ENCODE measurements around the gene SMS. TPM values are rescaled to one million over a fixed set of nuclear protein-coding genes. Genes with fewer than 3 reads are reported as not detected.

Gene SMS
- total RNA-seq, 1 experiment from 2014 or later = 173 TPM

DNA sequence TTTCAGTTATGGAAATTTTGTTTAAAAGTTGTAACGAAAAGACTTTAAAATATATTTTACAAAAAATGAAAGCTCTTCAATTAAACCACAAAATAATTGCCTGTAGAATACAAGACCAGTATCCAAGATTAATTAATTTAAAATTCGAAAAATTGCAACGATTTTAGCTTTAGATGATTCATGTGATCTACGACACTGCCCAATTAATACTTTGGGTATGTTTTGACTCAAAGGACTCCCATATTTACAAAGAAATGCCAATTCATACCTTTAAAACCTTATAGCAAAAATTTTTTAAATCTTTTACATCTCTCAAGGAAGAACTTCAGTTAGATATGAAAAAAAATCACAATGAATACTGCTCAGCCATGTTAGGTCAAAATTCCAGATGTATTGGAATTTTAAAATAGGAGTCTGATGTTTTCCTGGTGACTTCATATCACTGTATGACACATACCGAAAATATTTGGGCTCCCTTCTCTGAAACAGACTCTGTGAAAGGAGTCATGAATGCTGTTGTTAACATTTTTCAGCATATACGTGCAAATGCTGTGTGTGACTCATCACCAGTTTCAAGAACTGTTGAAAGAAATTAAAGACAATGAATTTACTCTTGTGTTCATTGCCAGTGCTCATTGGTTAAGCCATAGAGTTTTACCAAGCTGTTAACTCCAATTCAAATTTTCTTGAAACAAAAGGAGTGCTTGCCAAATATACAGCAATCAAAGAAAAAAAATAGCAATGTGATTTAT is 13.8 kb upstream of the SMS start:
- ChIA-PET POLR2A (no interaction called here), CTCF (no interaction called here)
- Mint-ChIP-seq H3K36me3 (no peaks in the 10 kb centered on the region), H3K9me3 (peaks cover 3% of the 10 kb centered on the region; the same call in 1 of the 2 replicates), H3K27me3 (ENCODE audit: low read depth) (no peaks in the 10 kb centered on the region; the same call in 1 of the 2 replicates), H3K4me1 (peaks cover 18% of the 10 kb centered on the region), H3K27ac (peak overlapping the region; percentile 82), H3K4me3 (no peak overlapping the region)
- TF ChIP-seq ZNF232 (CRISPR knock-in tag; IDR thresholded peaks at IDR 0.05) (no peak), ZNF121 (CRISPR knock-in tag; IDR thresholded peaks at IDR 0.05) (no peak), ZBTB21 (CRISPR knock-in tag; IDR thresholded peaks at IDR 0.05; ENCODE audit: borderline replicate concordance) (no peak), JUN (CRISPR knock-in tag; IDR thresholded peaks at IDR 0.05) (no peak), OVOL2 (CRISPR knock-in tag; IDR thresholded peaks at IDR 0.05; ENCODE audit: borderline replicate concordance) (no peak), ELF4 (CRISPR knock-in tag; IDR thresholded peaks at IDR 0.05; ENCODE audit: low read depth) (no peak), SP1 (CRISPR knock-in tag; conservative IDR thresholded peaks at IDR 0.05) (no peak), FOXJ3 (CRISPR knock-in tag; IDR thresholded peaks at IDR 0.05; ENCODE audit: borderline replicate concordance) (no peak), ESRRA (CRISPR knock-in tag; IDR thresholded peaks at IDR 0.05; ENCODE audit: borderline replicate concordance) (no peak), GABPB1 (CRISPR knock-in tag; IDR thresholded peaks at IDR 0.05) (no peak), NR2C2 (CRISPR knock-in tag; IDR thresholded peaks at IDR 0.05) (no peak), ZNF671 (CRISPR knock-in tag; IDR thresholded peaks at IDR 0.05) (no peak), ZNF423 (CRISPR knock-in tag; IDR thresholded peaks at IDR 0.05) (no peak), ZNF512 (CRISPR knock-in tag; IDR thresholded peaks at IDR 0.05; ENCODE audit: borderline replicate concordance) (no peak)
- TF ChIP-seq, protein P1, sequence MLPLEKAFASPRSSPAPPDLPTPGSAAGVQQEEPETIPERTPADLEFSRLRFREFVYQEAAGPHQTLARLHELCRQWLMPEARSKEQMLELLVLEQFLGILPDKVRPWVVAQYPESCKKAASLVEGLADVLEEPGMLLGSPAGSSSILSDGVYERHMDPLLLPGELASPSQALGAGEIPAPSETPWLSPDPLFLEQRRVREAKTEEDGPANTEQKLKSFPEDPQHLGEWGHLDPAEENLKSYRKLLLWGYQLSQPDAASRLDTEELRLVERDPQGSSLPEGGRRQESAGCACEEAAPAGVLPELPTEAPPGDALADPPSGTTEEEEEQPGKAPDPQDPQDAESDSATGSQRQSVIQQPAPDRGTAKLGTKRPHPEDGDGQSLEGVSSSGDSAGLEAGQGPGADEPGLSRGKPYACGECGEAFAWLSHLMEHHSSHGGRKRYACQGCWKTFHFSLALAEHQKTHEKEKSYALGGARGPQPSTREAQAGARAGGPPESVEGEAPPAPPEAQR (CRISPR knock-in tag; IDR thresholded peaks at IDR 0.05) = no peak
- TF ChIP-seq, protein P2, sequence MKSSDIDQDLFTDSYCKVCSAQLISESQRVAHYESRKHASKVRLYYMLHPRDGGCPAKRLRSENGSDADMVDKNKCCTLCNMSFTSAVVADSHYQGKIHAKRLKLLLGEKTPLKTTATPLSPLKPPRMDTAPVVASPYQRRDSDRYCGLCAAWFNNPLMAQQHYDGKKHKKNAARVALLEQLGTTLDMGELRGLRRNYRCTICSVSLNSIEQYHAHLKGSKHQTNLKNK (CRISPR knock-in tag; IDR thresholded peaks at IDR 0.05) = no peak
- ATAC-seq (peak; percentile 22; the same call in 1 of the 2 replicates), DNase-seq (ENCODE audit: low spot score) (no peak)

DNA sequence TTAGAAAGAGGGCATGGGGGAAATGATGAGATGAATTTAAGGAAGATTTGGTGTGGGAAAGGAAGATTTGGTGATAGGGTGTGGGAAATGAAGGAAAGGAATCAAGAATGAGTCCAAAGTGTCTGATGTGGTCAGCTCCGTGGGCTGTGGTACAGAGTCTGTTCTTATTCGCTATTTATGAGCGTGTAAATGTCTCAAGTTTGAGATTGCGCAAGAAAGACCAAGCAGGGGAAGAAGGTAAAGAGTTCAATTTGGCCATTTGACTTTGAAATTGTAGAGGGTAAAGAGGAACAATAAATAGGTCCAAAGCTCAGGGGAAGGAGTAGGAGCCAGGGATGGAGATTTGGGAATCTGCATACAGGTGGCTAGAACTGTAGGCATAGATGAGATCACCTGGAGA is 11.3 kb upstream of the SMS start:
- H3K4me3 Mint-ChIP-seq = no peak overlapping the region
- peaks cover 24% of the 10 kb centered on the region for H3K4me1 Mint-ChIP-seq
- ChIA-PET CTCF (no interaction called here), POLR2A (no interaction called here)
- no peak overlapping the region for H3K27ac Mint-ChIP-seq
- ATAC-seq = no peak
- no peak for TF ChIP-seq ZNF219 (CRISPR knock-in tag; IDR thresholded peaks at IDR 0.05; ENCODE audit: borderline replicate concordance)
- peaks cover 3% of the 10 kb centered on the region; the same call in 1 of the 2 replicates for H3K9me3 Mint-ChIP-seq
- no peaks in the 10 kb centered on the region for H3K36me3 Mint-ChIP-seq
- DNase-seq (ENCODE audit: low spot score) = no peak
- H3K27me3 Mint-ChIP-seq (ENCODE audit: low read depth) = no peaks in the 10 kb centered on the region; the same call in 1 of the 2 replicates

- ChIA-PET POLR2A (no interaction called here), CTCF (no interaction called here)
- H3K36me3 Mint-ChIP-seq = no peaks in the 10 kb centered on the region
- H3K9me3 Mint-ChIP-seq = peaks cover 3% of the 10 kb centered on the region; the same call in 1 of the 2 replicates
- H3K27me3 Mint-ChIP-seq (ENCODE audit: low read depth) = no peaks in the 10 kb centered on the region; the same call in 1 of the 2 replicates
- H3K4me1 Mint-ChIP-seq = peaks cover 24% of the 10 kb centered on the region
- ATAC-seq = no peak
- no peak for DNase-seq (ENCODE audit: low spot score)
- H3K4me3 Mint-ChIP-seq = no peak overlapping the region
- no peak overlapping the region for H3K27ac Mint-ChIP-seq
- TF ChIP-seq, protein P3, sequence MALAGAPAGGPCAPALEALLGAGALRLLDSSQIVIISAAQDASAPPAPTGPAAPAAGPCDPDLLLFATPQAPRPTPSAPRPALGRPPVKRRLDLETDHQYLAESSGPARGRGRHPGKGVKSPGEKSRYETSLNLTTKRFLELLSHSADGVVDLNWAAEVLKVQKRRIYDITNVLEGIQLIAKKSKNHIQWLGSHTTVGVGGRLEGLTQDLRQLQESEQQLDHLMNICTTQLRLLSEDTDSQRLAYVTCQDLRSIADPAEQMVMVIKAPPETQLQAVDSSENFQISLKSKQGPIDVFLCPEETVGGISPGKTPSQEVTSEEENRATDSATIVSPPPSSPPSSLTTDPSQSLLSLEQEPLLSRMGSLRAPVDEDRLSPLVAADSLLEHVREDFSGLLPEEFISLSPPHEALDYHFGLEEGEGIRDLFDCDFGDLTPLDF (CRISPR knock-in tag; IDR thresholded peaks at IDR 0.05) = no peak
- no peak for TF ChIP-seq ZNF512 (CRISPR knock-in tag; IDR thresholded peaks at IDR 0.05; ENCODE audit: borderline replicate concordance)
- TF ChIP-seq IRF2 (CRISPR knock-in tag; IDR thresholded peaks at IDR 0.05; ENCODE audit: borderline replicate concordance, low read depth) = no peak
- TF ChIP-seq NR1H2 (CRISPR knock-in tag; IDR thresholded peaks at IDR 0.05) = no peak
- TF ChIP-seq, protein P4, sequence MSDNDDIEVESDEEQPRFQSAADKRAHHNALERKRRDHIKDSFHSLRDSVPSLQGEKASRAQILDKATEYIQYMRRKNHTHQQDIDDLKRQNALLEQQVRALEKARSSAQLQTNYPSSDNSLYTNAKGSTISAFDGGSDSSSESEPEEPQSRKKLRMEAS (CRISPR knock-in tag; IDR thresholded peaks at IDR 0.05) = no peak
- TF ChIP-seq, protein P5, sequence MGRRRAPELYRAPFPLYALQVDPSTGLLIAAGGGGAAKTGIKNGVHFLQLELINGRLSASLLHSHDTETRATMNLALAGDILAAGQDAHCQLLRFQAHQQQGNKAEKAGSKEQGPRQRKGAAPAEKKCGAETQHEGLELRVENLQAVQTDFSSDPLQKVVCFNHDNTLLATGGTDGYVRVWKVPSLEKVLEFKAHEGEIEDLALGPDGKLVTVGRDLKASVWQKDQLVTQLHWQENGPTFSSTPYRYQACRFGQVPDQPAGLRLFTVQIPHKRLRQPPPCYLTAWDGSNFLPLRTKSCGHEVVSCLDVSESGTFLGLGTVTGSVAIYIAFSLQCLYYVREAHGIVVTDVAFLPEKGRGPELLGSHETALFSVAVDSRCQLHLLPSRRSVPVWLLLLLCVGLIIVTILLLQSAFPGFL (CRISPR knock-in tag; IDR thresholded peaks at IDR 0.05; ENCODE audit: borderline replicate concordance) = no peak
- no peak for TF ChIP-seq USF1 (CRISPR knock-in tag; IDR thresholded peaks at IDR 0.05)
- no peak for TF ChIP-seq ZNF219 (CRISPR knock-in tag; IDR thresholded peaks at IDR 0.05; ENCODE audit: borderline replicate concordance)
Observed at GRCh38 chrX:21930986-21931385, 9.5 kb upstream of the SMS start.

Data from WTC11 (cell line).